SJSA1 (cell line): ENCODE measurements around the gene SLC2A3. TPM values are rescaled to one million over a fixed set of nuclear protein-coding genes. Genes with fewer than 3 reads are reported as not detected.
"Not testable (repeated sequence)": the region's sequence is repeated elsewhere in the genome, so short reads cannot be mapped to it uniquely, and the experiment has no call there.

Experiments
- DNase-seq, 2 experiments: peaks; one replicate each; pipeline ENCODE4 v3.0.0-alpha.2; 2015 to 2020; ENCODE audit warnings: low spot score in 2 of 2, low read depth in 1 of 2
- H3K27ac ChIP-seq: fragments of 250-450 bp; sonication (Bioruptor Pico); 2 replicates; pipeline ENCODE4 v1.5.1; 2020; ENCODE audit warnings: mild to moderate bottlenecking, moderate library complexity
- H3K27me3 ChIP-seq: fragments of 250-450 bp; sonication (Bioruptor Pico); replicated peaks from 2 replicates; pipeline ENCODE4 v1.5.1; 2020; ENCODE audit warnings: mild to moderate bottlenecking, moderate library complexity
- H3K36me3 ChIP-seq: fragments of 250-450 bp; sonication (Bioruptor Pico); 2 replicates; pipeline ENCODE4 v1.5.1; 2020; ENCODE audit warnings: mild to moderate bottlenecking
- H3K4me1 ChIP-seq: fragments of 250-450 bp; sonication (Bioruptor Pico); replicated peaks from 2 replicates; pipeline ENCODE4 v1.6.1; 2021; ENCODE audit warnings: mild to moderate bottlenecking
- H3K4me3 ChIP-seq: fragments of 250-450 bp; sonication (Bioruptor Pico); 2 replicates; pipeline ENCODE4 v1.5.1; 2020; ENCODE audit warnings: mild to moderate bottlenecking
- H3K9me3 ChIP-seq: fragments of 250-450 bp; sonication (Bioruptor Pico); replicated peaks from 2 replicates; pipeline ENCODE4 v1.5.1; 2020; ENCODE audit warnings: mild to moderate bottlenecking
- total RNA-seq: library from RNA; depleted of rRNA; stranded (reverse); fragments of >200 nt; shearing (Covaris generic); gene quantifications from 2 replicates; pipeline ENCODE4 v1.2.3, GENCODE V29; 2014

Gene SLC2A3
- total RNA-seq, 1 experiment from 2014 or later, result 13.7 TPM

GRCh38 chr12:7937833-7938506 is 2.0 kb upstream of the SLC2A3 start:
- Histone ChIP-seq H3K27ac (no peak overlapping the region), H3K36me3 (peaks cover 5% of the 10 kb centered on the region), H3K4me3 (no peak overlapping the region), H3K4me1 (peaks cover 22% of the 10 kb centered on the region), H3K27me3 (no peaks in the 10 kb centered on the region), H3K9me3 (no peaks in the 10 kb centered on the region)
- peak in 1 of 2 experiments; percentile 41 for DNase-seq

- H3K9me3 ChIP-seq, result no peaks in the 10 kb centered on the region
- DNase-seq, result no peak
- peak overlapping the region; percentile 50 for H3K4me3 ChIP-seq
- H3K27me3 ChIP-seq, result no peaks in the 10 kb centered on the region
- peak overlapping the region; percentile 83 for H3K27ac ChIP-seq
- H3K36me3 ChIP-seq, result peaks cover 34% of the 10 kb centered on the region
- peaks cover 22% of the 10 kb centered on the region for H3K4me1 ChIP-seq
Measured at GRCh38 chr12:7934889-7935492, 996 bp downstream of the SLC2A3 start.

GRCh38 chr12:7934091-7934888 is 1.7 kb downstream of the SLC2A3 start:
- no peaks in the 10 kb centered on the region for H3K27me3 ChIP-seq
- peak in 1 of 2 experiments; percentile 17 for DNase-seq
- peak overlapping the region; percentile 50 for H3K4me3 ChIP-seq
- H3K27ac ChIP-seq, result no peak overlapping the region
- peaks cover 22% of the 10 kb centered on the region for H3K4me1 ChIP-seq
- peaks cover 41% of the 10 kb centered on the region for H3K36me3 ChIP-seq
- no peaks in the 10 kb centered on the region for H3K9me3 ChIP-seq

GRCh38 chr12:7933255-7933726 is 2.7 kb downstream of the SLC2A3 start:
- DNase-seq, result peak; percentile 83 to 84
- Histone ChIP-seq H3K27me3 (no peaks in the 10 kb centered on the region), H3K27ac (no peak overlapping the region), H3K4me3 (no peak overlapping the region), H3K36me3 (peaks cover 48% of the 10 kb centered on the region), H3K9me3 (no peaks in the 10 kb centered on the region), H3K4me1 (peaks cover 21% of the 10 kb centered on the region)

- peaks cover 54% of the 10 kb centered on the region for H3K36me3 ChIP-seq
- not testable (repeated sequence) for H3K4me3 ChIP-seq
Measured at GRCh38 chr12:7932599-7933240, 3.3 kb downstream of the SLC2A3 start.

GRCh38 chr12:7929083-7929792 is 6.7 kb downstream of the SLC2A3 start:
- peaks cover 10% of the 10 kb centered on the region for H3K4me1 ChIP-seq
- peaks cover 80% of the 10 kb centered on the region for H3K36me3 ChIP-seq
- H3K27ac ChIP-seq, result no peak overlapping the region
- H3K27me3 ChIP-seq, result no peaks in the 10 kb centered on the region
- DNase-seq, result no peak
- no peak overlapping the region for H3K4me3 ChIP-seq
- no peaks in the 10 kb centered on the region for H3K9me3 ChIP-seq

More at GRCh38 chr12:7932599-7933240, 3.3 kb downstream of the SLC2A3 start:
- H3K27ac ChIP-seq, H3K27me3 ChIP-seq, H3K9me3 ChIP-seq, DNase-seq: not testable (repeated sequence)
- peaks cover 16% of the 10 kb centered on the region for H3K4me1 ChIP-seq

GRCh38 chr12:7927470-7927869 is 8.5 kb downstream of the SLC2A3 start:
- Histone ChIP-seq H3K4me3 (no peak overlapping the region), H3K4me1 (no peaks in the 10 kb centered on the region; the same call in 1 of the 2 replicates), H3K36me3 (peaks cover 87% of the 10 kb centered on the region), H3K27me3 (no peaks in the 10 kb centered on the region), H3K9me3 (no peaks in the 10 kb centered on the region), H3K27ac (no peak overlapping the region)
- no peak for DNase-seq

GRCh38 chr12:7926068-7926666 is 9.8 kb downstream of the SLC2A3 start:
- DNase-seq, H3K9me3 ChIP-seq, H3K27me3 ChIP-seq, H3K27ac ChIP-seq, H3K4me1 ChIP-seq, H3K4me3 ChIP-seq: not testable (repeated sequence)
- H3K36me3 ChIP-seq, result peaks cover 87% of the 10 kb centered on the region

GRCh38 chr12:7923241-7924236 is 12.4 kb downstream of the SLC2A3 start:
- Histone ChIP-seq H3K27me3 (no peaks in the 10 kb centered on the region), H3K27ac (no peak overlapping the region), H3K4me1 (no peaks in the 10 kb centered on the region), H3K36me3 (peaks cover 81% of the 10 kb centered on the region), H3K9me3 (no peaks in the 10 kb centered on the region), H3K4me3 (no peak overlapping the region)
- no peak for DNase-seq

GRCh38 chr12:7921181-7921580 is 14.8 kb downstream of the SLC2A3 start:
- not testable (repeated sequence) for H3K27ac ChIP-seq, H3K9me3 ChIP-seq, DNase-seq, H3K4me1 ChIP-seq, H3K4me3 ChIP-seq, H3K27me3 ChIP-seq
- H3K36me3 ChIP-seq, result peaks cover 64% of the 10 kb centered on the region

GRCh38 chr12:7918268-7918590 is 17.8 kb downstream of the SLC2A3 start:
- H3K36me3 ChIP-seq, result peaks cover 43% of the 10 kb centered on the region
- DNase-seq, H3K9me3 ChIP-seq: not testable (repeated sequence)

More at GRCh38 chr12:7918268-7918590, 17.8 kb downstream of the SLC2A3 start:
- H3K4me1 ChIP-seq, H3K4me3 ChIP-seq, H3K27me3 ChIP-seq, H3K27ac ChIP-seq: not testable (repeated sequence)
